HEK293T (cell line): ENCODE data around the gene ST3GAL6.

Experiments
- ARNT ChIP-seq: fragments of 450-650 bp; IDR thresholded peaks from 2 replicates; pipeline ENCODE4 v1.6.1; 2017; ENCODE audit warnings: mild to moderate bottlenecking
- BHLHE40 ChIP-seq: fragments of 450-650 bp; IDR thresholded peaks from 2 replicates; pipeline ENCODE4 v1.6.1; 2016; ENCODE audit warnings: mild to moderate bottlenecking, moderate library complexity, borderline replicate concordance
- CTBP1 ChIP-seq: fragments of 450-650 bp; IDR thresholded peaks from 2 replicates; pipeline ENCODE4 v1.6.1; 2016; ENCODE audit warnings: borderline replicate concordance
- ELF4 ChIP-seq: fragments of 450-650 bp; IDR thresholded peaks from 2 replicates; pipeline ENCODE4 v1.6.1; 2017; ENCODE audit warnings: antibody characterized with exemption
- FOXA1 ChIP-seq: fragments of 450-650 bp; IDR thresholded peaks from 2 replicates; pipeline ENCODE4 v1.6.1; 2016; ENCODE audit warnings: mild to moderate bottlenecking
- FOXM1 ChIP-seq: fragments of 450-650 bp; IDR thresholded peaks from 2 replicates; pipeline ENCODE4 v1.6.1; 2017; ENCODE audit warnings: mild to moderate bottlenecking, borderline replicate concordance
- HDGF ChIP-seq: fragments of 450-650 bp; IDR thresholded peaks from 2 replicates; pipeline ENCODE4 v1.6.1; 2017; ENCODE audit warnings: antibody characterized with exemption, borderline replicate concordance
- LEF1 ChIP-seq: fragments of 450-650 bp; IDR thresholded peaks from 2 replicates; pipeline ENCODE4 v1.6.1; 2017; ENCODE audit warnings: mild to moderate bottlenecking, borderline replicate concordance
- NFRKB ChIP-seq: fragments of 450-650 bp; IDR thresholded peaks from 2 replicates; pipeline ENCODE4 v1.6.1; 2016; ENCODE audit warnings: mild to moderate bottlenecking, moderate library complexity
- SP1 ChIP-seq: fragments of 450-650 bp; IDR thresholded peaks from 2 replicates; pipeline ENCODE4 v1.6.1; 2017
- SUZ12 ChIP-seq: fragments of 450-650 bp; IDR thresholded peaks from 2 replicates; pipeline ENCODE4 v1.6.1; 2016; ENCODE audit warnings: mild to moderate bottlenecking
- TARDBP ChIP-seq: fragments of 450-650 bp; IDR thresholded peaks from 2 replicates; pipeline ENCODE4 v1.6.1; 2016
- ZNF384 ChIP-seq: fragments of 450-650 bp; IDR thresholded peaks from 2 replicates; pipeline ENCODE4 v1.6.1; 2016
- TF ChIP-seq, protein P1 (sequence below): fragments of 450-650 bp; IDR thresholded peaks from 2 replicates; pipeline ENCODE4 v1.6.1; 2016

GRCh38 chr3:98793971-98794370 is 30.8 kb downstream of the ST3GAL6 start:
- TF ChIP-seq FOXM1, result no peak
- TF ChIP-seq SUZ12, result no peak
- no peak for TF ChIP-seq TARDBP
- TF ChIP-seq HDGF, result no peak
- TF ChIP-seq ELF4, result no peak
- no peak for TF ChIP-seq ARNT
- no peak for TF ChIP-seq BHLHE40
- TF ChIP-seq SP1, result no peak
- TF ChIP-seq, protein P1, sequence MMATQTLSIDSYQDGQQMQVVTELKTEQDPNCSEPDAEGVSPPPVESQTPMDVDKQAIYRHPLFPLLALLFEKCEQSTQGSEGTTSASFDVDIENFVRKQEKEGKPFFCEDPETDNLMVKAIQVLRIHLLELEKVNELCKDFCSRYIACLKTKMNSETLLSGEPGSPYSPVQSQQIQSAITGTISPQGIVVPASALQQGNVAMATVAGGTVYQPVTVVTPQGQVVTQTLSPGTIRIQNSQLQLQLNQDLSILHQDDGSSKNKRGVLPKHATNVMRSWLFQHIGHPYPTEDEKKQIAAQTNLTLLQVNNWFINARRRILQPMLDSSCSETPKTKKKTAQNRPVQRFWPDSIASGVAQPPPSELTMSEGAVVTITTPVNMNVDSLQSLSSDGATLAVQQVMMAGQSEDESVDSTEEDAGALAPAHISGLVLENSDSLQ, result no peak
- TF ChIP-seq CTBP1, result no peak
- TF ChIP-seq LEF1, result no peak
- no peak for TF ChIP-seq ZNF384
- no peak for TF ChIP-seq NFRKB
- no peak for TF ChIP-seq FOXA1
